Inflammatory macrophage treated with lipopolysaccharide for 4 hours (primary cell): ENCODE data around the gene TGM1.
"Not testable (repeated sequence)": the region's sequence is repeated elsewhere in the genome, so short reads cannot be mapped to it uniquely, and the experiment has no call there.

Experiments
- DNase-seq: peaks from one replicate; pipeline ENCODE4 v3.0.0-alpha.2; 2020

The TGM1 gene

DNA sequence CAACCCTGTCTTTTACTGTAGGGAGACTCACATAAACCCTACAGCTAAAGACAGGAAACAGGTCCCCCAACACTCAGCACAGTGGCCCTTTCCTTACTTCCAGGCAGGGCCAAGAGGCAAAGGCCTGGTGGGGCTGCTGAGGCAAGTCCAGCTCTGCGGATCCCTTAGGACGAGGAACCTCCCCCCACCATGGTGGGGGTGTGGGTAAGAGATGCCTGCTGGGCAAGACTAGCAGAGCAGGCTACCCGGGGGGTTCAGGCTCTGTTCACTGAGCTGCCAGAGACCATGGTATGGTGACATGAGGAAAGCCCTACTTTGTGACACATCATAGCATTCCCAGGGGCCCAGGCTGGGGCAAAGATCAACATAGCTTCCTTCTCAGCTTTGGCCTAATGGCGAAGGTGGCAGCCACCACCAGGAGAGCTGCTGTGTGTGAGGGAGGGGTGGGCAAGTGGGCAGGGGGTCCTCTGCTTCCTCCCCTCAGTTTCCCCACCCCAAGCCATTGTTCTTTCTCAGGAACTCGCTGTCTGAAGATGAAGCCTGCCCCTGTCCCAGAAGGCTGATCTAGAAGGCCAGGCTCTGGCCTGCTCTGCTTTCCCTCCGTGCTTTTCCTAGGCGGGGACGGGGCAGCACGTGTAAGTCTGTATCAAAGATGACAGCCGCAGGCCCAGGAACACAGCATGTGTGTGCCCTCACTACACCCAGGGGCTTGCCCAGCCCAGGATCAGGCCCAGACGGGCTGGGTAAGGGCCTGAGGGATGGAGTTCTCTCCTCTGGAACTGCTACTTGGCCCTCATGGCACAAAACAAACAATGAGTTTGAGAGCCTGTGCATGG is 10.5 kb downstream of the TGM1 start:
- DNase-seq, result no peak

DNA sequence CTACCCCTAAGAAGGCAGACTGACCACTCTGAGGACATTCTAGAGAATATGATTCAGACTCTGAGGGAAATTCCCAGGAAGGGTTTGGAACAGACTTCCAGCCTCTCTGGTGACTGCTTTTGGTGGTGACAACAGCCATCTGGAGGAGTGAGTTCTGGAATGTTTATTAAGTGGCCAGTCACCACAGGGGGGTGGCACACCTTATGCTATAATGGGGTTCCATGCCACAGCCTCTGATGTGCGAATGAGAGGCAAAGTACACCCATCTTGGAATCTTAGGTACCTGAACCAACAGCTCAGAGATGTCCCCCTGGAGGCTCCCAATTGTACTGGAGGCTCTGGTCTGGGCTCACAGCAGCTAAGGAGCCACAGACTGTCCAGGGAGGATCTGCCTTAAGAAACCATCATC is 11.1 kb downstream of the TGM1 start:
- peak; percentile 19 for DNase-seq

DNA sequence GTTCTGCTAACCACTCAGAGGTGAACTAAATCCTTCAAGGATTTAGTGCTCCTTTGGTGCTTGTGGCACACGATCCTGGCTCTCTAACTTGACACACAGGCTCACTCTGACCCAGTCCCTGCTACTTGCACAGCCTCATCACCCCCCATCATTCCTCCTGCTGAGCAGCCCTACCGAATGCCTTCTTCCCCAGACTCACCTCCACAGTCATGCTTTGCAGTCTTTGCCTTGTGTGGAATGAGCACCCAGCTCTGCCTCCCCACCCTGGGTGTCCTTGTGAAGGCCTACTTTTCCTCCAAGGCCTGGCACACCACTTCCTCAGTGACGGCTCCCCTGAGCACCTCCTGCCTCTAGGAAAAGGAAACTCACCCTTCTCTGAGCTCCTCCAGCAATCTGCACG is 12.6 kb downstream of the TGM1 start:
- no peak for DNase-seq

DNA sequence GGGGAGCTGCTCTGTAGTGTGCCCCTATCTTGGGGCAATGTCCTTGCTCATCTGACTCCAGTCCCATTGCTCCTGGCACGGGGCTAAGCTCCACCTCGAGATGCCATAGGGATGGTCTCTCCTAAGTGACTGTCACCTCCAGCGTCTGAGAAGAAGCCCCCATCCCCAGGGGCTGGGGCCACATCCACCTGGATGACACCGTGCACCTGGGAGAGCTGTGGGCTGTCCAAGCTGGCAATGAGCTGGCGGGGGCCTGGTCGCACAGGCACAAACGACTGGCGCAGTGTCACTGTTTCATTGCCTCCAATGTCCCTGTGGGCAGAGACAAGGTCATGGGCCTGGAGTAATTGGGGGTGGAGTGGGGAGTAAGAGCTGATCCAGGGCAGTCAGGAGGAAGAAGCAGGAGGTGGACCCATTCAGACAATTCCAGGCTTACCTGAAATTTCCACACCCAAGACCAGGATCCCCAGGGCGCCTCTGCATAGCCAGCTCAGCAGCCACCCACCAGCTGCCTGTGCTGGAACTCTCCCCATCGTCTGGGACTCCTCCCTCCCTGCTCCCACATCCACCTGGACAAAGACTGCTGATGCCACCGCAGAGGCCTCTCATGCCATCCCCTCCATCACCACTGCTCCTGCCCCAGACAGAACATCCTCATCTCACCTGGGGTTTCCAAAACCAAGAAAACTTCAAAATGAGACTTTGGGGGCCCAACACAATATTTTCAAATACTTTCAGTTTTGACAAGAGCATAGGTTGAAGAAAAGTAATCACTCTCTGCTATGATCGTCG is 13.6 kb downstream of the TGM1 start:
- no peak for DNase-seq

DNA sequence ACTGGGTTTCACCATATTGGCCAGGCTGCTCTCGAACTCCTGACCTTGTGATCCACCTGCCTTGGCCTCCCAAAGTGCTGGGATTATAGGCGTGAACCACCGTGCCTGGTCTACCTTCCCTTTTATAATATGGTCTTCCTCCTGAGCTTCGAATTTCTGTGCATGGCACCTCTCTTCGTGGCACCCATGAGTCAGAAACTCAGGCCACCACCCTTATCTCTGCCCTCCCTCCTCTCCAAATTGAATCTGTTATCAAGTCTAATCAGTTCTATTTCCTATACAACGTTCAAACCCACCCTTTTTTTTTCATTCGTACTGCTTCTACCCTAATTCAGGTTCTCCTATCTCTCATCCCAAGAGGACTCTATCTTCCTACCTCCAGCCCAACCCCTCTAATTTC is 15.6 kb downstream of the TGM1 start:
- DNase-seq, result no peak

DNA sequence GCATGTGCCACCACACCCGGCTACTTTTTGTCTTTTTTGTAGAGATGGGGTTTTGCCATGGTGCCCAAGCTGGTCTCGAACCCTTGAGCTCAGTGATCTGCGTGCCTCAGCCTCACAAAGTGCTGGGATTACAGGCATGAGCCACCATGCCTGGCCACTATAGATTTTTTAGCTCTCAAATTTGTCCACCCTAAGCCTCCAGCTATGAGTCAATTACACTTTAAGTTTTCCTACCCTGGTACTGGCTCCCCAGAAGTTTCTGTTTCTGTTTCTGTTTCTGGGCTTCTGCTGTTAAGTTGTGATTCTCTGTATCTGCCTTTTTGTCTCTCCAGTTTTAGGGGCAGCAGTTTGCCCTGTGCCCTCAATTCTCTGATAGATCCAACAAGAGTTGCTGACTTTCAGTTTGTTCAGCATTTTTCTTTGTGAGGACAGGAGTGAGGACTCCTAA is 16.2 kb downstream of the TGM1 start:
- peak; percentile 83 for DNase-seq

DNA sequence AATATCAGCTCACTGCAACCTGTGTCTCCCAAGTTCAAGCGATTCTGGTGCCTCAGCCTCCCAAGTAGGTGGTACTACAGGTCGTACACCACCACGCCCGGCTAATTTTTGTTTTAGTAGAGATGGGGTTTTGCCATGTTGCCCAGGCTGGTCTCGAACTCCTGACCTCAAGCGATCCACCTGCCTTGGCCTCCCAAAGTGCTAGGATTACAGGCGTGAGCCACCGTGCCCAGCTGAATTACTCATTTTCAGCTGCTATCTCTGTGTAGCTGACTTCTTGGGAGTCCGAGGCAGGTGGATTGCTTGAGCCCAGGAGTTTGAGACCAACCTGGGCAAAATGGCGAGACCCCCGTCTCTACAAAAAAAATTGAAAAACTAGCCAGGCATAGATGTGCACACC is 17.6 kb downstream of the TGM1 start:
- not testable (repeated sequence) for DNase-seq

DNA sequence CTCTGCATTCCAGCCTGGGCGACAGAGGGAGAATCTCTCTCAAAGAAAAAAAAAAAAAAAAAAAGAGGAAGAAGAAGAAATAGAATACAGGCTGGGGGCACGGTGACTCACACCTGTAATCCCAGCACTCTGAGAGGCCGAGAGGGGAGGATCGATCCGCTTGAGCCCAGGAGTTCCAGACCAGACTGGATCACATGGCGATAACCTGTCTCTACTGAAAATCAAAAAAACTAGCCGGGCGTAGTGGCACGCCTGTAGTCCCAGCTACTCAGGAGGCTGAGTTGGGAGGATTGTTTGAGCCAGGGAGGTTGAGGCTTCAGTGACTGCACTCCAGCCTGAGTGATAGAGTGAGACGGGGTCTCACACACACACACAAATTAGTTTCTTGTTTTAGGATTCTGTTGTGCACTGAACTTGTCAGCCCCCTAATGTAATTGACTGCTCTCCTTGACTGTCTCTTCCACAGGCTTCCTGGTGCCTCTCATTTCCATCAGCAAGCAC is 19.6 kb downstream of the TGM1 start:
- DNase-seq, result peak; percentile 68

DNA sequence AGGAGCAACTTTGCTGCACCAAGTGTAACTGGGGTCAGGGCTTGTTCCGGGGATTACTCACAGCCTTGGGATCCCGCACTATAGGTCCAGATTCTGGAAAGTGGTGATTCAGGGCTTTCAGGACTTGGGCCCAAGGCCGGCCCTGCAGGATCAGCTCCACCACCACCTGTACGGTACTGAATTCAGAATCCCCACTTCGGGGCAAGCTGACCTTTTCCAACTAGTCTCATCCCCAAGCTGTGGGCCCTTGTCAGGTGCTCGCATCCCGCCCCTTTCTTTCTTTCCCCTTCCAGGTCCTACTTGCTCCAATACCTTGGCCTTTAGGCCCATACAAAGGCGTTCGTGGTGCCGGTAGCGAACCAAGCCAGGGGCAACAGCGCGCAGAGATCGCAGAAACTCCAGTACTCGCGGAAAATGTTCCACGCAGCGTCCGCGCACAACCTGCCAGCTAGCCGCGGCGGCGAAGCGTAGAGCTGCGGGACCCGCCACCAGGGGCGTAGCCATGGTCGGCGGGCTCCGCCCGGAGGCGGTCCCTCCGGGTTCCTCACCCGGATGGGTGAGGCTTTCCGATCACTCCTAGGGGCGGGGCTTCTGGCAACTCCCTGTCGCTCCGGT is 21.0 kb downstream of the TGM1 start:
- DNase-seq, result peak; percentile 95

DNA sequence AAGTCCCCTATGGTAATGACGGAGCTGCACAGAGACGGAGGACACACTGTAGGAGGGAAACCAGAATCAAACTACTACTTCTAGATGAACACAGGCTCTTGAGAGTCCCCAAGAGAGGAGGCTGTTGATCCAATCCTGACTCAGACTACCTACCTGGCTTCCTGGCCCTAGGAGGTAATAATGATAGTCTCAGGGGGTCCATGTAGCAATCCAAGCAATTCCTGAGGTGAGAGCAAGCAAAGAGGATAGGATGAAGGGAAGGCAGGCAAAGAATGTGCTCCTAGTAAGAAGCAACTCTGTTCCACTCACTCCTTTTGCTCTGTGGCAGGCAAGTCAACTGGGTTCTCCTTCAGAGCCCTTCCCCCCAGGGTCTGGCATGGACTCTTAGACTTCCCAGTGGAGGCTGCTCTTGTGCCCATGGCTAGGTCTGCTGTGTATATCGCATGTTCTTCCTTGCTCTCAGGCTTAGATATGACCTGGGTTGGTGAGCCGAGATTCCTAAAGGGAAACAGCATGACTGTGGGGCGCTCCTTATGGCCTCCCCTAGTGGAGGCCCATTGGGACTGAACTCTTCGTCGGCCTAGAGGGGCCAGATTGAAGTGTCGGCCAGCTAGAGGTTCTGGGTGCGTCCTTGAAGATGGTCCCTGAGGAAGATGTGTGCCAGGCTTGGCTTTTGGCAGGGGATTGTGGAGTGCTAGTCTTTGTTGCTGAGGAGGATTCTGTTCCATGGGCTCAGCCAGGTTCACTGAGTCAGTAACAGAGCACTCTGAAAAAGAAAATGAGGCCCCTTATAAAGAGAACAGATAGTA is 22.7 kb downstream of the TGM1 start:
- no peak for DNase-seq

DNA sequence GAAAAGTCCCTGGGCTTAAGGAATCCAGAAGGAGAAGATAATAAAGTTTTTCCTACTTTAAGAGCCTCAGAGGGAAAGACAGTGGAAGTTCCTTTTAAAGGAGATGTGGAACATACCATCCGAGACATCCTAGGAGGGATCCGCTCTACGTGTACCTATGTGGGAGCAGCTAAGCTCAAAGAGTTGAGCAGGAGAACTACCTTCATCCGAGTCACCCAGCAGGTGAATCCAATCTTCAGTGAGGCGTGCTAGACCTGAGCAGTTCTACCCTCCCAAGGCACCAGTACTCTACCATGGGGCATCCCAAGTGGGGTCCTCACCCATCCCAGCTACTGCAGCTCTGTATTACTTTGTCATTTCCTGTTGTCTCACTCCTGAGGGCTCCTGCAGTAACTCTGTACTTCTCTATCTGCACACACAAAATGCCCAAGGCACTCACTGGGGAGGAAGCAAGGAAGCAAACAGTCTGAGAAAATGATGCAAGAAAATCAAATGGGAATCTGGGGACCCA is 24.4 kb downstream of the TGM1 start:
- DNase-seq, result no peak

DNA sequence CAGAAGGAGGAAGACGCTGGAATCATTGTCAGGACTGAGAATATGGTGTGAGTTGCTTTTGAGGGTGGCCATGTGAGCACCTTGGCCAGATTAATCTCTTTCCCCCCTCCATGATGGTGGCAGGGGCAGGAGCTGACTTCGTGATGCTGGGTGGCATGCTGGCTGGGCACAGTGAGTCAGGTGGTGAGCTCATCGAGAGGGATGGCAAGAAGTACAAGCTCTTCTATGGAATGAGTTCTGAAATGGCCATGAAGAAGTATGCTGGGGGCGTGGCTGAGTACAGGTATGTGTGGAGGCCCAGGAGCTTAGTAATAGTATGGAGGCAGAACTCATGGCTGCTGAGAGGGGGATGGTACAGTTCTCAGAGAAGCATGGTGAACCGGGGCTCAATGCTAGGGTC is 24.9 kb downstream of the TGM1 start:
- no peak for DNase-seq

DNA sequence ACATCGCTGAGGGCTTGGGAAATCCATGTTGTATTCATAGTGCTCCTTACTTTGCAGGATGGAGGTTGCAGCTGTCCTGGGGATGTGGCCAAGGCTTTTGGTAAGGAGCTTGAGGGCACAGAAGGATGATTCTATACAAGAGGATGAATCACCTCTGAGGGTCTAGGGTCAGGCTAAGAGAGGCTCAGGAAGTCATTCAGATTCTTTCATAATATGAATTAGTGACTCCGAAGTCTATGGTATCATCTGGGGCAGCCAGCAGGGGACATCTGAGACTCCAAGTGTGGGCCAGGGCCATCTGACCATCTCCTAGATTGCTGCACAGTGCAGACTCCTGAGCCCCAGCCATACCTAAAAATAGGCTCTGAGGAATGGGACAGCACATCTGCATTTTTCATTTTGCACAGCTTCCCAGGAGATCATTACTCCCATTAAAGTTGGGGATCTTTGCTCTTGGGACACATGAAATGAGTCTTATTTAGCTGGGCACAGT is 25.5 kb downstream of the TGM1 start:
- DNase-seq, result no peak

DNA sequence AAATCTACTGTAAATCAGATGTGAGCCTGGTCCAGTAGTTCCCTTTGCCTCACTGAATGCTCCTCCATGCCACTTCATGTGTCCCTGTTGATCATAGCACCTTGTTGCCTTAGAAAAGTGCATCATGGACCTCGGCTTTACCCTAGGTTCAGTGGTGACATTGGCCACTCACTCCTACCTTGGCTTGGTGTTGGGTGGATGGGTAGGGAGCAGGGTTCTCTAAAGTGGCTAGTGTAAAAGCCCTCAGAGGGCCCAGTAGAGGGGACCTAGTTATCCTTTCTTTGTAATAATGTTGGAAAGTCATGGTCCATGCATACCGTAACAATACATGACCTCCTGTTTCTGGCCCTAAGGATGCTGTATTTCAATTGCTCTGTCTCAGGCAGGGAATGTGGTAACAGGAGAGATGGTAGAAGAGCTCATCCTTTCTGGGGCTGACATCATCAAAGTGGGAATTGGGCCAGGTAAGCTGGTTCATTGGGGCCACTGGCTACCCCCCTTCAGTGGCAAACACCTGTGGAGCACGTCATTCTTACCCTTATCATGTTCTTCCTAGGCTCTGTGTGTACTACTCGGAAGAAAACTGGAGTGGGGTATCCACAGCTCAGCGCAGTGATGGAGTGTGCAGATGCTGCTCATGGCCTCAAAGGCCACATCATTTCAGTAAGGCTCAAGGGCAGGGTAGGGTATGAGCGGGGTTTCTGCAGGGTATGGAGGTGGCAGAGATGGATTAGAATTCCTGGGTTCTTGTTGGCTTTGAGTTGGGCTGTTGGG is 26.1 kb downstream of the TGM1 start:
- DNase-seq, result no peak

DNA sequence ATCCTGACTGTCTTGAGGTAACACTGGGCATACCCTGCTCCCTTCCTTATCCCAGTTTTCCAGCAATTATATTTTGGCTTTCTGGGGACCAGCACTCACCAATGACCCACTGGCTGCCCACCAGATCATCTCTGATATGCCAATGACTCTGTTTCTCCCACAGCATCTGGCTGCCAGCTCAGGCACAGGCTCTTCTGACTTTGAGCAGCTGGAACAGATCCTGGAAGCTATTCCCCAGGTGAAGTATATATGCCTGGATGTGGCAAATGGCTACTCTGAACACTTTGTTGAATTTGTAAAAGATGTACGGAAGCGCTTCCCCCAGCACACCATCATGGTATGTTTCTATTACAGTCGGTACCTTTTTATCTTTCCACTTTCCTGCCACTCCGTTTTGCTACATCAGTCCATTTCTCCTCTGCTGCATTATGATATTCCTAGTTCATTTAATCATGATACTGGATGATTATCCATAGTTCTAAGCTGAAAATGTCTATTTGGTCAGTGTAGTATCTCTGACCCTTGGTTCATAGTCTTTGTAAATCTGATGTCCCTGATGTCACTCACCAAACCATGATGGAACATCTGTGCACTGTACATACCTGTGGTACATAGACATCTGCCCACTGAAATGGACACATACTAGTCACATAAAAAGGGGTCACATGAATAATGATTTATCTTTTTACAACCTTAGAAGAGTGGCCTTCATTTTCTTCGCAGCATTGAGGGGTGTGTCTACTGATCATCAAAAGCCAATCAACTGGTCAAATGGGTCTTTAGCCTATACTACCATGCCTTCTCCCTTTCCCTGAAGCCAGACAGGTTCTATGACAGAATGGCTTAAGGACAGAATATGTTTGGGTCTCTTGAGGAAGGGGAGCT is 26.9 kb downstream of the TGM1 start:
- DNase-seq, result no peak

DNA sequence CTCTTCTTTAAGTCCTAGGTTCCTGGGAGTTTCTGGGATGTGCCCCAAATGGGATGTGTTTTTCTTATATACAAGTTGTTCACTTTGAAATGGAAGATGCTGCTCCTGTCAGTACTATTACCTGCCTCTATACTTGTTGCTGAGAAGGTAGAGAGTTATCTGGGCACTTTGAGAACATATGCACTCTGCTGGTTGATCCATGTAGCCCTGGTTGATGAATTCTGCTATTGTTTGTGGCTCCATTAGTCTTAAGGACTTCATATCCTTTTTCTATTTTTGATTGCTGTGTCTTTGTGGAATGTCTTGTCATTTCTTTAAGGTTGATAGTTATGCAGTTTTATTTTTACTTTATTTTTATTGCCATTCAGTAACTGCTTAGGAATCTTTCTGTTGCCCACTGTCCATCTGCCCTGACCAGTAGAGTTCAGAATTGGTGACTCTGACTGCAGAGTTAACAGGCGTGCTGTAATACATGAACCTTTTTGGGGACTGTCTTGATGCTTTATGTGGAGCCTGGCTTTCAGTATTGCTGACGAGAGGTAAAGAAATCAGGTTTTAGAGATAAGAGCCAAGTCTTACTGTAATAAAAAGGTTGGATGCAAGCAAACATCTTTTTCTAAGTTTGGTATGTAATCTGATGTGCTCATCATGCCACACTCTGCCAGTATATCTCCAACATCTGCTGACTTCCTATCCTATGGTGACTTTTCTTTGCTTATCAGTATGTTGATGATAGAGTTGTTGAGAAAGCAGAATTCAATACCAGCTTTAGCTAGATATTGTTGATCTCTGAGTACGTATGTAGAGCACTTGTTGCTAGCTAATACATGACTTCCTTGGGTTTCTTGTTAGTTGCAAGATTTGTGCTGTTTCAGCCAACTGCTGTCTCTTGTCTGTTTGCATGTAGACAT is 28.6 kb downstream of the TGM1 start:
- DNase-seq, result no peak

DNA sequence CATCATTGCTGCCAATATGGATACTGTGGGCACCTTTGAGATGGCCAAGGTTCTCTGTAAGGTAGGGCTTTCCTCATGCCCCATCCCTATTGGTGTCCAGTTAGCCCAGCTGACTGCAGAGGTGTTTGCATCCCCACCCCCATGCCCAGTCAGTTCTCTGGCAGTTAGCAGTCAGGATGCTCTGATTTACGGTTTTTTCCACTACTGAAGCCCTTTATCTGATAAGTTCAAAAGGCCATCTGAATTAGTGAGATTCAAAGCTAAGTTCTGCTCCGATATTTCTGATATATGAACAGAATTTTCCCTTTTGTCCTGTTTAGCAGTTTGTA is 29.5 kb downstream of the TGM1 start:
- DNase-seq, result no peak

DNA sequence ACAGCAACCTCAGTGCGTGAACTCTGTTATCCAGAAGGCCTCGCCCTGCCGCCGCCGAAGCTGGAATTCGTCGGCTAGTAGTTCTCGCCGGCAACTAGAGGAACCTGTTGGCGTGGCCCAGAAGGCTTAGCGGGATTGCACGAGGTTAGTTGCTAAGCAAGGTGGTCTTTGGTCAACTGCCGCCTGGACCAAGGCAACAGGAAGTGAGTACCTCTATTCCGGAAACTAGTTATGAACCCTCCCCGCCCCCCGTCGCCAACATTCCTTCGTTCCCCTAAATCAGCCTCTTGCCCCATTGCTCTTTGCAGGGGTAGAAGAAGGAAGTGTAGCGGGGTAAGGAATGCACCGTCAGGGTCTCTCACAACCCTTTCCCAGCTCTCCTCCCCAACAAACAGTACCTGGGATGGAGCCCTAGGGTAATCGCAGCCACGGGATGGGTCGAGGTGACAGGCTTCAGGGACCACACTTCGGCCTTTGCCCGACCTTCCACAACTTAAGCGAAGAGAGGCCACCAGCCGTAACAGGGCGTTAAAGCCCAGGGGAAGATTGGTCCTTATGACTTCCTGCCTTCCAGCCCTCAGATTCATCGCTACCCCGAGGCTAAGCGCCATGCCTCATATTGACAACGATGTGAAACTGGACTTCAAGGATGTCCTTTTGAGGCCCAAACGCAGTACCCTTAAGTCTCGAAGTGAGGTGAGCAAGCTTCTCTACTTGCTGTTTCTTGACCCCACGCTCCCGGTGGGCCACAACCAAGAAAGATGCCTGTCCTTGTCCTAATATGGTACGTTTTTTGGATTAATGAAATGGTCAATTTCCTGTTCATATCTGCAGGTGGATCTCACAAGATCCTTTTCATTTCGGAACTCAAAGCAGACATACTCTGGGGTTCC is 30.1 kb downstream of the TGM1 start, which contains the start of gene GMPR2:
Gene GMPR2, plus strand, starts transcription at position 285 of the 893 bp plus-strand sequence. Its CDS starts 325 bp downstream, at position 610.
- DNase-seq, result peak; percentile 21
